H9 (cell line): ENCODE data around the gene CNOT6. TPM values are rescaled to one million over a fixed set of nuclear protein-coding genes. Genes with fewer than 3 reads are reported as not detected.
"Not testable (repeated sequence)": the region's sequence is repeated elsewhere in the genome, so short reads cannot be mapped to it uniquely, and the experiment has no call there.

Experiments used
- DNase-seq: peaks from one replicate; pipeline ENCODE4 v3.0.0-alpha.2; 2017
- H2AFZ ChIP-seq: one replicate; pipeline ENCODE4 v1.6.1; 2013; ENCODE audit warnings: mild to moderate bottlenecking, low read length, control low read depth, moderate library complexity
- H2AK5ac ChIP-seq: 2 replicates; pipeline ENCODE4 v1.6.1; 2013; ENCODE audit warnings: low read length, control low read depth, mixed read lengths; ENCODE audit not compliant: insufficient read length
- H2BK120ac ChIP-seq: one replicate; pipeline ENCODE4 v1.6.1; 2013; ENCODE audit warnings: low read depth, mild to moderate bottlenecking, low read length, control low read depth, inconsistent platforms; ENCODE audit not compliant: poor library complexity, severe bottlenecking
- H2BK12ac ChIP-seq: 2 replicates; pipeline ENCODE4 v1.6.1; 2013; ENCODE audit warnings: low read length, control low read depth, mixed read lengths, low read depth; ENCODE audit not compliant: insufficient read length
- H2BK15ac ChIP-seq: 2 replicates; pipeline ENCODE4 v1.6.1; 2013; ENCODE audit warnings: low read depth, low read length, control low read depth
- H2BK20ac ChIP-seq: one replicate; pipeline ENCODE4 v1.6.1; 2013; ENCODE audit warnings: low read depth, mild to moderate bottlenecking, low read length, control low read depth, inconsistent platforms; ENCODE audit not compliant: poor library complexity, severe bottlenecking
- H2BK5ac ChIP-seq: 2 replicates; pipeline ENCODE4 v1.6.1; 2013; ENCODE audit warnings: low read length, control low read depth, mixed read lengths; ENCODE audit not compliant: insufficient read length
- H3K14ac ChIP-seq: 2 replicates; pipeline ENCODE4 v1.6.1; 2013; ENCODE audit warnings: low read length, control low read depth; ENCODE audit not compliant: insufficient read depth
- H3K18ac ChIP-seq: 2 replicates; pipeline ENCODE4 v1.6.1; 2013; ENCODE audit warnings: low read depth, mild to moderate bottlenecking, mixed read lengths, low read length, control low read depth; ENCODE audit not compliant: insufficient read length
- H3K23ac ChIP-seq: 2 replicates; pipeline ENCODE4 v1.6.1; 2013; ENCODE audit warnings: low read length, control low read depth, mixed read lengths, low read depth; ENCODE audit not compliant: insufficient read length
- H3K23me2 ChIP-seq: 2 replicates; pipeline ENCODE4 v1.6.1; 2013; ENCODE audit warnings: low read depth, mild to moderate bottlenecking, mixed read lengths, low read length, control low read depth; ENCODE audit not compliant: insufficient read length, poor library complexity, severe bottlenecking
- H3K27ac ChIP-seq: 2 replicates; pipeline ENCODE4 v1.5.1; 2013; ENCODE audit warnings: low read length, control low read depth, mixed read lengths, low read depth; ENCODE audit not compliant: insufficient read length
- H3K27me3 ChIP-seq: 2 replicates; pipeline ENCODE4 v1.6.1; 2013; ENCODE audit warnings: low read length, control low read depth, inconsistent platforms; ENCODE audit not compliant: insufficient read depth
- H3K4ac ChIP-seq: 2 replicates; pipeline ENCODE4 v1.6.1; 2013; ENCODE audit warnings: low read depth, mild to moderate bottlenecking, control low read depth, inconsistent platforms, low read length, moderate library complexity
- H3K4me1 ChIP-seq: 2 replicates; pipeline ENCODE4 v1.6.1; 2013; ENCODE audit warnings: low read length, control low read depth, inconsistent platforms; ENCODE audit not compliant: insufficient read depth
- H3K4me2 ChIP-seq: 2 replicates; pipeline ENCODE4 v1.6.1; 2013; ENCODE audit warnings: low read length, control low read depth, mixed read lengths; ENCODE audit not compliant: insufficient read length, insufficient read depth
- H3K56ac ChIP-seq: 2 replicates; pipeline ENCODE4 v1.6.1; 2013; ENCODE audit warnings: low read depth, mild to moderate bottlenecking, mixed read lengths, low read length, control low read depth; ENCODE audit not compliant: insufficient read length
- H3K79me1 ChIP-seq: 2 replicates; pipeline ENCODE4 v1.6.1; 2013; ENCODE audit warnings: low read depth, mild to moderate bottlenecking, moderate library complexity, low read length, control low read depth, inconsistent platforms; ENCODE audit not compliant: insufficient read depth, poor library complexity, severe bottlenecking
- H3K79me2 ChIP-seq: 2 replicates; pipeline ENCODE4 v1.6.1; 2013; ENCODE audit warnings: low read length, control low read depth, inconsistent platforms; ENCODE audit not compliant: insufficient read depth
- H3K9ac ChIP-seq: 2 replicates; pipeline ENCODE4 v1.6.1; 2013; ENCODE audit warnings: low read length, control low read depth, mixed read lengths; ENCODE audit not compliant: insufficient read length; ENCODE audit errors: extremely low read depth
- H3K9me3 ChIP-seq: one replicate; pipeline ENCODE4 v1.6.1; 2013; ENCODE audit warnings: low read depth, low read length, inconsistent platforms; ENCODE audit not compliant: control insufficient read depth
- H3T11ph ChIP-seq: one replicate; pipeline ENCODE4 v1.6.1; 2013; ENCODE audit warnings: mild to moderate bottlenecking, low read length, control low read depth, inconsistent platforms
- H4K20me1 ChIP-seq: one replicate; pipeline ENCODE4 v1.6.1; 2013; ENCODE audit not compliant: control insufficient read depth, insufficient read length, insufficient read depth
- H4K5ac ChIP-seq: 2 replicates; pipeline ENCODE4 v1.6.1; 2013; ENCODE audit warnings: low read depth, mild to moderate bottlenecking, mixed read lengths, low read length, control low read depth; ENCODE audit not compliant: insufficient read length
- H4K8ac ChIP-seq: replicated peaks from 2 replicates; pipeline ENCODE4 v1.6.1; 2013; ENCODE audit warnings: low read length, control low read depth, mixed read lengths, low read depth; ENCODE audit not compliant: insufficient read length
- H4K91ac ChIP-seq: 2 replicates; pipeline ENCODE4 v1.6.1; 2013; ENCODE audit warnings: low read depth, mild to moderate bottlenecking, moderate library complexity, mixed read lengths, low read length, control low read depth; ENCODE audit not compliant: insufficient read length
- H3K27ac Mint-ChIP-seq, 3 experiments: 2 replicates in 2 of 3; 3 replicates in 1 of 3; pipeline ENCODE4 v1.8.0; 2020 to 2021; ENCODE audit warnings: mixed read lengths in 3 of 3, mild to moderate bottlenecking in 1 of 3, moderate library complexity in 1 of 3
- H3K27me3 Mint-ChIP-seq: 2 replicates; pipeline ENCODE4 v1.8.0; 2021; ENCODE audit warnings: low read depth, mild to moderate bottlenecking, moderate library complexity, mixed read lengths
- H3K36me3 Mint-ChIP-seq, 3 experiments: 2 replicates in 2 of 3; 3 replicates in 1 of 3; pipeline ENCODE4 v1.8.0; 2020 to 2021; ENCODE audit warnings: low read depth in 3 of 3, mixed read lengths in 3 of 3; ENCODE audit not compliant: insufficient read depth in 1 of 3
- H3K4me1 Mint-ChIP-seq, 2 experiments: 2 replicates each; pipeline ENCODE4 v1.8.0; 2020; ENCODE audit warnings: mixed read lengths in 2 of 2
- H3K4me3 Mint-ChIP-seq, 2 experiments: 2 replicates in 1 of 2; 3 replicates in 1 of 2; pipeline ENCODE4 v1.8.0; 2020 to 2021; ENCODE audit warnings: mild to moderate bottlenecking in 2 of 2, mixed read lengths in 2 of 2, moderate library complexity in 1 of 2
- H3K9me3 Mint-ChIP-seq, 2 experiments: 2 replicates in 1 of 2; 3 replicates in 1 of 2; pipeline ENCODE4 v1.8.0; 2020; ENCODE audit warnings: mild to moderate bottlenecking in 2 of 2, mixed read lengths in 2 of 2, moderate library complexity in 1 of 2
- WGBS: extraction: QIAGEN DNeasy Blood & Tissue Kit; methylation state at CpG from one replicate; pipeline ENCODE4 v1.1.7; 2013; ENCODE audit warnings: missing lambda C conversion rate, low lambda C conversion rate, mixed read lengths; ENCODE audit not compliant: insufficient read length; ENCODE audit errors: extremely low coverage; 5-methylcytosine and 5-hydroxymethylcytosine counted together
- total RNA-seq: library from RNA; stranded (reverse); gene quantifications from 2 replicates; pipeline ENCODE4 v1.2.1, GENCODE V29; 2021
- TF ChIP-seq, protein P1 (sequence below): fragments of 200-600 bp; sonication (generic); conservative IDR thresholded peaks from 3 replicates; pipeline ENCODE4 v1.8.0; 2021; ENCODE audit warnings: antibody characterized with exemption, mild to moderate bottlenecking

Gene CNOT6
- total RNA-seq, 1 experiment from 2014 or later: 45.0 TPM

DNA sequence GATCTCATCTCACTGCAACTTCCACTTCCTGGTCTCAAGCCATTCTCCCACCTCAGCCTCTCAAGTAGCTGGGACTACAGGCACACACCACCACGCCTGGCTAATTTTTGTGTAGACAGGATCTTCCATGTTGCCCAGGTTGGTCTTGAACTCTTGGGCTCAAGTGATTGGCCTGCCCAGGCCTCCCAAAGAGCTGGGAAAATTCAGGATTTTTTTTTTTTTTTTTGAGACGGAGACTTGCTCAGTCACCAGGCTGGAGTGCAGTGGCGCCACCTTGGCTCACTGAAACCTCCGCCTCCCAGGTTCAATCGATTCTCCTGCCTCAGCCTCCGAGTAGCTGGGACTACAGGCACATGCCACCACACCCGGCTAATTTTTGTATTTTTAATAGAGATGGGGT, 21.8 kb downstream of the CNOT6 start:
- H3K18ac ChIP-seq, H3K23me2 ChIP-seq, H3K4me3 Mint-ChIP-seq, H3K23ac ChIP-seq, H3K27me3 Mint-ChIP-seq, H4K20me1 ChIP-seq, H3K4ac ChIP-seq, H4K8ac ChIP-seq, H3K9ac ChIP-seq, H3K27ac ChIP-seq, H2BK20ac ChIP-seq, H3K9me3 Mint-ChIP-seq, H2BK12ac ChIP-seq, H3K79me1 ChIP-seq, H2BK15ac ChIP-seq, H3K4me1 ChIP-seq, H2AK5ac ChIP-seq, H3K56ac ChIP-seq, H2BK120ac ChIP-seq, H3K27me3 ChIP-seq, H4K91ac ChIP-seq, H3K9me3 ChIP-seq, H3K36me3 Mint-ChIP-seq, H2AFZ ChIP-seq, H2BK5ac ChIP-seq, H3K14ac ChIP-seq, H4K5ac ChIP-seq, H3T11ph ChIP-seq, H3K4me2 ChIP-seq: not testable (repeated sequence)
- TF ChIP-seq, protein P1, sequence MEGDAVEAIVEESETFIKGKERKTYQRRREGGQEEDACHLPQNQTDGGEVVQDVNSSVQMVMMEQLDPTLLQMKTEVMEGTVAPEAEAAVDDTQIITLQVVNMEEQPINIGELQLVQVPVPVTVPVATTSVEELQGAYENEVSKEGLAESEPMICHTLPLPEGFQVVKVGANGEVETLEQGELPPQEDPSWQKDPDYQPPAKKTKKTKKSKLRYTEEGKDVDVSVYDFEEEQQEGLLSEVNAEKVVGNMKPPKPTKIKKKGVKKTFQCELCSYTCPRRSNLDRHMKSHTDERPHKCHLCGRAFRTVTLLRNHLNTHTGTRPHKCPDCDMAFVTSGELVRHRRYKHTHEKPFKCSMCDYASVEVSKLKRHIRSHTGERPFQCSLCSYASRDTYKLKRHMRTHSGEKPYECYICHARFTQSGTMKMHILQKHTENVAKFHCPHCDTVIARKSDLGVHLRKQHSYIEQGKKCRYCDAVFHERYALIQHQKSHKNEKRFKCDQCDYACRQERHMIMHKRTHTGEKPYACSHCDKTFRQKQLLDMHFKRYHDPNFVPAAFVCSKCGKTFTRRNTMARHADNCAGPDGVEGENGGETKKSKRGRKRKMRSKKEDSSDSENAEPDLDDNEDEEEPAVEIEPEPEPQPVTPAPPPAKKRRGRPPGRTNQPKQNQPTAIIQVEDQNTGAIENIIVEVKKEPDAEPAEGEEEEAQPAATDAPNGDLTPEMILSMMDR: peak; percentile 23; the same call in 1 of the 3 replicates
- H3K27ac Mint-ChIP-seq: peak overlapping the region in 2 of 3 experiments; percentile 18 to 21; a peak in 3 of 7 replicates
- peaks cover 47% of the 10 kb centered on the region; the same call in 1 of the 2 replicates for H3K79me2 ChIP-seq
- H3K4me1 Mint-ChIP-seq: peaks cover 28 to 31% of the 10 kb centered on the region in 2 experiments
- no CpG with 5 or more reads among the region's 7 CpGs for WGBS
- DNase-seq: peak; percentile 47
